Peyer's patch (tissue), 4 donors: ENCODE measurements around the gene VANGL2.

Source experiments
- POLR2A ChIP-seq, 2 donors: fragments of 450-650 bp; IDR thresholded peaks; one replicate each; pipeline ENCODE4 v1.5.1; 2017; ENCODE audit warnings: antibody characterized with exemption in 2 of 2, mild to moderate bottlenecking in 2 of 2, moderate library complexity in 2 of 2
- TF ChIP-seq, protein P1 (sequence below), 6 experiments: fragments of 450-650 bp in 4 of 6; fragments of 200-600 bp in 2 of 6; sonication (generic) in 1 of 6; IDR thresholded peaks; one replicate each; pipeline ENCODE4 v1.5.1; 2017 to 2019; ENCODE audit warnings: antibody characterized with exemption in 6 of 6, mild to moderate bottlenecking in 3 of 6, moderate library complexity in 1 of 6

DNA sequence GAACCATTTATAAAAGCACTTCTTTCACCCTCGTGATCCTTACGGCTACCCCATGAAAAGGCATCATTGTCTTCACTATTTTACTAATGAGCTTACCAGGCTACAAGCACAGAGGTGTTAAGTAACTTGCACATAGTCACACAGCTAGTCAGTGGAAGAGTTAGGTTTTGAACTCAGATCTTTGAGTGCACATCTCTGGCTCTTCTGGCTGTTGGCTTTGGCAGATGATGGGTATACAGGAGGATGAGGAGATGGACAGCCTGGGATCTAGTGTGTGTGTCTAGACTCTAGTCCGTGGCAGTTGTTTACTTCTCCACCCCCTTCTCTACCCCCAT, 11.6 kb downstream of the VANGL2 start:
- TF ChIP-seq, protein P1, sequence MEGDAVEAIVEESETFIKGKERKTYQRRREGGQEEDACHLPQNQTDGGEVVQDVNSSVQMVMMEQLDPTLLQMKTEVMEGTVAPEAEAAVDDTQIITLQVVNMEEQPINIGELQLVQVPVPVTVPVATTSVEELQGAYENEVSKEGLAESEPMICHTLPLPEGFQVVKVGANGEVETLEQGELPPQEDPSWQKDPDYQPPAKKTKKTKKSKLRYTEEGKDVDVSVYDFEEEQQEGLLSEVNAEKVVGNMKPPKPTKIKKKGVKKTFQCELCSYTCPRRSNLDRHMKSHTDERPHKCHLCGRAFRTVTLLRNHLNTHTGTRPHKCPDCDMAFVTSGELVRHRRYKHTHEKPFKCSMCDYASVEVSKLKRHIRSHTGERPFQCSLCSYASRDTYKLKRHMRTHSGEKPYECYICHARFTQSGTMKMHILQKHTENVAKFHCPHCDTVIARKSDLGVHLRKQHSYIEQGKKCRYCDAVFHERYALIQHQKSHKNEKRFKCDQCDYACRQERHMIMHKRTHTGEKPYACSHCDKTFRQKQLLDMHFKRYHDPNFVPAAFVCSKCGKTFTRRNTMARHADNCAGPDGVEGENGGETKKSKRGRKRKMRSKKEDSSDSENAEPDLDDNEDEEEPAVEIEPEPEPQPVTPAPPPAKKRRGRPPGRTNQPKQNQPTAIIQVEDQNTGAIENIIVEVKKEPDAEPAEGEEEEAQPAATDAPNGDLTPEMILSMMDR (IDR thresholded peaks at IDR 0.05) = no peak
- no peak for TF ChIP-seq POLR2A (IDR thresholded peaks at IDR 0.05)
